ENCODE data around the gene MTA1.

DNA sequence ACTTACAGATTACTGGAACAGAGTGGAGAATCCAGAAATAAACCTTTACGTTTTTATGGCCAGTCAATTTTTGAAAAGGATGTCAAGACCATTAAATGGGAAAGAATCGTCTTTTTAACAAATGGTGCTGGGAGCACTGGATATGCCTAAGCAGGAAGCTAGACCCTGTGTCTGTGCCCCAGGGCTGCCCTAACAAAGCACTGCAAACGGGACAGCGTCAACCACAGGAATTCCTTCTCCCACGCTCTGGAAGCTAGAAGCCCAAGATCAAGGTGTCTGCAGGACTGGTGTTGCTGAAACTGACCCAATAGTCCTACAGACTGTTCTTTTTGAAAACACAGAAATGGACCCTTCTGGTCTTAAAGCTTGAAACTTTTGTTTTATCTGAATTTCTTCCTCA, 97.5 kb downstream of the MTA1 start:
- TF ChIP-seq POLR2AphosphoS5 (IDR thresholded peaks at IDR 0.05; ENCODE audit: low read depth, low read length) (no peak), TAF1 (IDR thresholded peaks at IDR 0.05; ENCODE audit: borderline replicate concordance, low read depth, low read length) (no peak)
